MM.1S (cell line): Measurements from ENCODE around the gene PLCB1.

Experiments
- CTCF ChIP-seq: fragments of 300-600 bp; sonication (generic); IDR thresholded peaks from 2 replicates; pipeline ENCODE4 v1.5.1; 2016; ENCODE audit warnings: antibody characterized with exemption, low read length, mixed read lengths
- EZH2 ChIP-seq: fragments of 300-600 bp; sonication (generic); optimal IDR thresholded peaks from 2 replicates; pipeline ENCODE3; 2017; ENCODE audit warnings: low read depth, mild to moderate bottlenecking, antibody characterized with exemption, low read length, mixed read lengths

GRCh38 chr20:8242827-8243724 lies 111.0 kb downstream of the PLCB1 start:
- TF ChIP-seq CTCF, result no peak
- no peak for TF ChIP-seq EZH2
